ENCODE measurements around the gene EIPR1. TPM values are rescaled to one million over a fixed set of nuclear protein-coding genes. Genes with fewer than 3 reads are reported as not detected.
"Not testable (repeated sequence)": the region's sequence is repeated elsewhere in the genome, so short reads cannot be mapped to it uniquely, and the experiment has no call there.

Gene EIPR1
- total and polyA plus RNA-seq, 2 donors, result 21.3 to 31.9 TPM

DNA sequence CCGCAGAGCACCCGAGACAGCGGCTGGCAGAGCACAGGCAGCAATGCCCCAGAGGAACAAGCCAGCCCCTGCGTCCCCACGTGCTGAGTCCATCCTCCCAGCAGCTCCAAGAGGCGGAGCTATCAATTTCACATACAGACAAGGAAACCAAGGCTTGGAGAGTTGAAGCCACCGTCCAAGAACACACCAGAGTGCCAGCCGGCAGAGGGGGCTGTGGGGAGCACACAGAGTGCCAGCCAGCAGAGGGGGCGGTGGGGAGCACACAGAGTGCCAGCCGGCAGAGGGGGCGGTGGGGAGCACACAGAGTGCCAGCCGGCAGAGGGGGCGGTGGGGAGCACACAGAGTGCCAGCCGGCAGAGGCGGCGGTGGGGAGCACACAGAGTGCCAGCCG is 91.0 kb downstream of the EIPR1 start:
- not testable (repeated sequence) for H3K36me3 ChIP-seq (ENCODE audit: control insufficient read depth in 2 of 2, insufficient read depth in 2 of 2, low read length in 1 of 2); H3K27ac ChIP-seq (ENCODE audit: low read depth in 1 of 2, low read length in 1 of 2); H3K27me3 ChIP-seq (ENCODE audit: control insufficient read depth in 2 of 2, insufficient read depth in 1 of 2, low read length in 1 of 2); H3K4me1 ChIP-seq (ENCODE audit: control insufficient read depth in 2 of 2, insufficient read depth in 2 of 2, low read length in 2 of 2); H3K4me3 ChIP-seq (ENCODE audit: low read length in 2 of 2); DNase-seq (ENCODE audit: low read depth in 6 of 9, low spot score in 9 of 9)
- peaks cover 0 to 28% of the 10 kb centered on the region in 2 donors for H3K9me3 ChIP-seq (ENCODE audit: control insufficient read depth in 2 of 2, insufficient read depth in 1 of 2, low read length in 1 of 2)
- WGBS, result 98% methylated on average over 17 of the region's 17 CpGs

DNA sequence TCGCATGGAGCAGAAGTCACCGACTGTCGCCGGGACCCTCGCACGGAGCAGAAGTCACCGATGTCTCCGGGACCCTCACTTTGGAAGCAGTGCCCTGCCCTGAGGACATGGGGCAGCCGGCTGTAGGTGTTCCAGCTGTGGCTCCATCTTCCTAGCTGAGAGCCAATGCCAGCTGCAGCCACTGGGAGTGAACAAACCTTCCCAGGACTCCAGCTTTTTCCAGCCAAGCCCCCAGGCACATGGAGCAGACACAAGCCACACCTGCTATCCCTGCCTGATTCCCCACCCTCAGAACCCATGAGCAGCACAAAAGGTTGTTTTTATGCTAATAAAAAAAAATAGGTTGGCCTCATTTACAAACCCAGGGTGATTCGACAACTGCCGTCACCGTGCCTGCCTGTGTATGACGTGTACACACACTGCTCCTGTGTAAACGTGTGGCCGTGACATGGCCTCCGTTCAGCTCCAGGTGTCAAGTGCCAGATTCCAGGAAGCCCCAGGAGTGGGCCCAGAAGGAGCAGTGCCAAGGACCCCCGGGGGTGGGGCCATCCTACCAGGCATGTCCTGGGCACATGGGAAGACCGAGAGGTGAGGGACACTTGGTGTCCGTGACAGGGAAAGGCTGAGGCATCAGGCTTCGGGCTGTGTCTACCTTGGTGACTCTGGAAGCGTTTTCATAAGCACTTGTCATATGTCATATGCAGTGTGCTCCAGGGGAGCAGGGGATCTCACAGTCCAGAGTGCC is 91.5 kb downstream of the EIPR1 start:
- no peak for DNase-seq (ENCODE audit: low read depth in 6 of 9, low spot score in 9 of 9)
- no peak overlapping the region for H3K27ac ChIP-seq (ENCODE audit: low read depth in 1 of 2, low read length in 1 of 2)
- H3K4me3 ChIP-seq (ENCODE audit: low read length in 2 of 2), result no peak overlapping the region
- peaks cover 0 to under 1% of the 10 kb centered on the region in 2 donors for H3K36me3 ChIP-seq (ENCODE audit: control insufficient read depth in 2 of 2, insufficient read depth in 2 of 2, low read length in 1 of 2)
- 97% methylated on average over 21 of the region's 21 CpGs for WGBS
- H3K4me1 ChIP-seq (ENCODE audit: control insufficient read depth in 2 of 2, insufficient read depth in 2 of 2, low read length in 2 of 2), result no peaks in the 10 kb centered on the region
- H3K27me3 ChIP-seq (ENCODE audit: control insufficient read depth in 2 of 2, insufficient read depth in 1 of 2, low read length in 1 of 2), result no peaks in the 10 kb centered on the region
- peaks cover 0 to 28% of the 10 kb centered on the region in 2 donors for H3K9me3 ChIP-seq (ENCODE audit: control insufficient read depth in 2 of 2, insufficient read depth in 1 of 2, low read length in 1 of 2)

DNA sequence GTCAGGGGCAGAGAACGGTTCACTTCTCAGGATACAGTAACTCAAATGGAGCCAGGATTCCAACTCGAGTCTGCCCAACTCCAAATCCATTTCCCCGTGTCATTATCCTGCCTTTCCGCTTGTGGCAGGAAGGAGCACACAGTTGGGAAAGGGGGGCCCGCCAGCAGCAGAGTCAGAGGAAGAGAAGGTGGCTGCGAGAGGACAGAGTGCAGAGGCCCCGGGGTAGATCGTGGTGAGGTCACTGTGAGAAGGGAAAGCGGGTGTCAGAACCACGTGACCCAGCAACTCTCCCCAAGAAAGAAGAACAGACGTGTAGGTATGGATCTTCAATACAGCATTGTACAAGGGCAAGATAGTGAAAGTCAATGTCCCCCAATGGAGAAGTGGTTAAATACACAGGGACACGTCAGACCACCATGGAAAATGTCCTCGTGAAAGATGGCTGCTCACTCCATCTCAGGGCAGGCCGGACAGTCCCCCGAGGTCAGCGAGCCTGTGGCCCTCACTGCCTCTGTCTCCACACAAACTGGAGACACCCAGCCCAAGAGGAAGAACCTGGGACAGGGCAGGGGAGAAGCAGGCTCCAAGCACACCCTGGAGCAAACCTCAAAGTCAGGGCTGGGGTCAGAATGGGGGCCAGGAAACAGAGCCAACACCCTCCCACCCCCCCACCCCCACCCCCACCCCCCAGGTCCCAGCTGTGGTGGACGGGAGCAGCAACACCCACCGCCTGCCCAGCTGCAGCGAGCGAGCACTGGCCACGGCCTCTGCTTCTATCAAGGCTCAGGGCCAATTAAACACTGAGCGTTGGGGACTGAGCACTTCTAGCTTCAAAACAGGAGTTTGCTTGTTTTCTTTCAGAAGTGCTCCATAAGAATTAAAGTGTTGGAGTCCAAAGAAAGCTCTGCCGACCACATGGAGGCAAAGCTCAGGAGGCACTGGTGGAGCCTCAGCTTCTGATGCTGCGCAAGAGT is 92.7 kb downstream of the EIPR1 start:
- DNase-seq (ENCODE audit: low read depth in 6 of 9, low spot score in 9 of 9), result no peak
- Histone ChIP-seq H3K4me1 (ENCODE audit: control insufficient read depth in 2 of 2, insufficient read depth in 2 of 2, low read length in 2 of 2) (no peaks in the 10 kb centered on the region), H3K4me3 (ENCODE audit: low read length in 2 of 2) (no peak overlapping the region), H3K27ac (ENCODE audit: low read depth in 1 of 2, low read length in 1 of 2) (no peak overlapping the region), H3K36me3 (ENCODE audit: control insufficient read depth in 2 of 2, insufficient read depth in 2 of 2, low read length in 1 of 2) (peaks cover 0 to 3% of the 10 kb centered on the region in 2 donors), H3K27me3 (ENCODE audit: control insufficient read depth in 2 of 2, insufficient read depth in 1 of 2, low read length in 1 of 2) (no peaks in the 10 kb centered on the region), H3K9me3 (ENCODE audit: control insufficient read depth in 2 of 2, insufficient read depth in 1 of 2, low read length in 1 of 2) (peaks cover 0 to 25% of the 10 kb centered on the region in 2 donors)
- WGBS, result 97% methylated on average over 24 of the region's 24 CpGs

DNA sequence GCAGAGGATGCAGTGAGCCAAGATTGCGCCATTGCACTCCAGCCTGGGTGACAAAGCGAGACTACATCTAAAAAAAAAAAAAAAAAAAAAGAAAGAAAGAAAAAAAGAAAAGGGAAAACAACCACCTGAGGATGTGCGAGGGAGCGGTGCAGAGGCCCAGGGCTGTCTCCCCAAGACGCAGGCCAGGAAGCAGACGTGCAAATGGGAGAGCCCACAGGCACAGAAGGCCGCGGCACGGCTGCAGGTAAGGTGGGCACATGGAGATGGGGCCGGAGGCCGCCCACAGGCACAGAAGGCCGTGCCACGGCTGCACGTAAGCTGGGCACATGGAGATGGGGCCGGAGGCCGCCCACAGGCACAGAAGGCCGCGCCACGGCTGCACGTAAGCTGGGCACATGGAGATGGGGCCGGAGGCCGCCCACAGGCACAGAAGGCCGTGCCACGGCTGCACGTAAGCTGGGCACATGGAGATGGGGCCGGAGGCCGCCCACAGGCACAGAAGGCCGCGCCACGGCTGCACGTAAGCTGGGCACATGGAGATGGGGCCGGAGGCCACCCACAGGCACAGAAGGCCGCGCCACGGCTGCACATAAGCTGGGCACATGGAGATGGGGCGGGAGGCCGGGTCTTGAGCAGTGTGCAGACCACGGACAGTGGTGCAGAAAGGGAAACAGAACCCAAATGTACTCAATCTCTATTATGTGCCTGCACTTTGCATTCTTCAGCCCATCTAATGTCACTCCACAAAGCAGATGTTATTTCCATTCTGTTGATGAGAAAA is 93.6 kb downstream of the EIPR1 start:
- H3K36me3 ChIP-seq (ENCODE audit: control insufficient read depth in 2 of 2, insufficient read depth in 2 of 2, low read length in 1 of 2); H3K27me3 ChIP-seq (ENCODE audit: control insufficient read depth in 2 of 2, insufficient read depth in 1 of 2, low read length in 1 of 2); H3K27ac ChIP-seq (ENCODE audit: low read depth in 1 of 2, low read length in 1 of 2); DNase-seq (ENCODE audit: low read depth in 6 of 9, low spot score in 9 of 9); H3K4me1 ChIP-seq (ENCODE audit: control insufficient read depth in 2 of 2, insufficient read depth in 2 of 2, low read length in 2 of 2); H3K4me3 ChIP-seq (ENCODE audit: low read length in 2 of 2): not testable (repeated sequence)
- 99% methylated on average over 32 of the region's 38 CpGs for WGBS
- H3K9me3 ChIP-seq (ENCODE audit: control insufficient read depth in 2 of 2, insufficient read depth in 1 of 2, low read length in 1 of 2), result peaks cover 0 to 16% of the 10 kb centered on the region in 2 donors

DNA sequence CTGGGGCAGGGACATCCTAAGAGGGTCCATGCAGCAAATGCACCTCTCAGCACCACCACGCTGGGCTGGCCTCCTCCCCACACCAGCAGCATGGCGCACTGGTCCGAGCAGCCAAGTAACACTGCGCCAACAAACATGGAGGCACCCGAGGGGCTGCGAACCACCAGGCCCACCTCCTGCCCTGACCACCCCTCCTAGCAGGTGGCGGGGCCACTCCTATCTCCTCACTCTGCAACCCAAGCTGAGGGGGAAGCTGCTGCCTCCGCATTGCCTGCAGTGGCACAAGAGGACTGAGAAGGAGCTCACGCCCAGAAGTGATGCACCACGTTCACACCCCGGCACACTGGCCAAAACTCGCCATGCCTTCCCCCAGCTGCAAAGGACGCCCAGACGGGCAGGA is 94.4 kb downstream of the EIPR1 start:
- no peaks in the 10 kb centered on the region for H3K27me3 ChIP-seq (ENCODE audit: control insufficient read depth in 2 of 2, insufficient read depth in 1 of 2, low read length in 1 of 2)
- no peak for DNase-seq (ENCODE audit: low read depth in 6 of 9, low spot score in 9 of 9)
- WGBS, result 98% methylated on average over 14 of the region's 14 CpGs

DNA sequence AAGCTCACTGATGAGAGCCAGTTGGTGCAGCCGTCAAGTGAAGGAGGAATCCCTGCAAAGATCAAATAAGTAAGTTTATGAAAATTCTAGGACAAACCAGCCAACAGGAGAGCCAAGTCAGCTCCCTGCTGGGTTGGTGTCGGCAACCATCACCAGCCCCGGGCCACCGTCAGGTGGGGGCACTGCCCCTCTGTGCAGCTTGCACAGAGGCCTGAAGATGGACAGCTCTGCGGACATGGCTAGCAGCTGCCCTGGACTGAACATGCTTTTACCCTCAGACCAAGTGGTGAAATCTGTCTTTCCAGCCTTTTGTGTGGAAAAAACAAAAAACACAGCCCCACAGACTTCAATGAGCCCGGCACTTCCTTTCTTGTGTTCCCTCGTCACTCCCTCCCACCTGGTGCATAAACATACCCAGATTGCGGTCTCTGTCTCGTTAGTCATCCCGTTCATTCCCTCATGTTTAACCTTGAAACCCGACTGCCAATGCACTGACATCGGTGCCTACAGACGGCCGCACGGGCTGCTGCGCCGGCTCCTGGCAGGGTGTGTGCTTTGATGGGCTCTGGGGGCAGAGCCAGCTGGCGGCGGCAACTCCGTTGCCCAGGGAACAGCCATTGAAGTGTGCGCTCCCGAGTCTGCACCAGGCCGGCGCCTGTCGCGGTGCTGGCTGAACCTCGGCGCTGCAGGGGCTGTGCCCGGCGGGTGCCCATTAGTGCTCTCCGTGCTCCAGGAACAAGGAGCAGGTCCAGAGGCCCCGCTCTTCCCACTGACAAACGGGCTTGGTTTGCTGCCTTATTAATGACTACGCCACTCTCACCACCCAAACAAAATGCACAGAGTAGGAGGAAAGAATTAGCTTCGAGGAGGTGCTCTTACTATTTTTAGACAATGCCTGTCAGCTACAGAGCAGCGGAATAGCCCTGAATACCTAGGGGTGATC is 95.3 kb downstream of the EIPR1 start:
- H3K27me3 ChIP-seq (ENCODE audit: control insufficient read depth in 2 of 2, insufficient read depth in 1 of 2, low read length in 1 of 2), result no peaks in the 10 kb centered on the region
- no peak for DNase-seq (ENCODE audit: low read depth in 6 of 9, low spot score in 9 of 9)
- peaks cover 1 to 3% of the 10 kb centered on the region in 2 donors for H3K9me3 ChIP-seq (ENCODE audit: control insufficient read depth in 2 of 2, insufficient read depth in 1 of 2, low read length in 1 of 2)
- no peak overlapping the region for H3K27ac ChIP-seq (ENCODE audit: low read depth in 1 of 2, low read length in 1 of 2)
- no peak overlapping the region for H3K4me3 ChIP-seq (ENCODE audit: low read length in 2 of 2)
- no peaks in the 10 kb centered on the region for H3K4me1 ChIP-seq (ENCODE audit: control insufficient read depth in 2 of 2, insufficient read depth in 2 of 2, low read length in 2 of 2)
- peaks cover 0 to 3% of the 10 kb centered on the region in 2 donors for H3K36me3 ChIP-seq (ENCODE audit: control insufficient read depth in 2 of 2, insufficient read depth in 2 of 2, low read length in 1 of 2)
- 96% methylated on average over 36 of the region's 36 CpGs for WGBS

More for the DNA sequence above, 94.4 kb downstream of the EIPR1 start:
- H3K36me3 ChIP-seq (ENCODE audit: control insufficient read depth in 2 of 2, insufficient read depth in 2 of 2, low read length in 1 of 2), result peaks cover 0 to 3% of the 10 kb centered on the region in 2 donors
- no peaks in the 10 kb centered on the region for H3K4me1 ChIP-seq (ENCODE audit: control insufficient read depth in 2 of 2, insufficient read depth in 2 of 2, low read length in 2 of 2)
- no peak overlapping the region for H3K27ac ChIP-seq (ENCODE audit: low read depth in 1 of 2, low read length in 1 of 2)
- no peak overlapping the region for H3K4me3 ChIP-seq (ENCODE audit: low read length in 2 of 2)
- peaks cover 1 to 11% of the 10 kb centered on the region in 2 donors for H3K9me3 ChIP-seq (ENCODE audit: control insufficient read depth in 2 of 2, insufficient read depth in 1 of 2, low read length in 1 of 2)

DNA sequence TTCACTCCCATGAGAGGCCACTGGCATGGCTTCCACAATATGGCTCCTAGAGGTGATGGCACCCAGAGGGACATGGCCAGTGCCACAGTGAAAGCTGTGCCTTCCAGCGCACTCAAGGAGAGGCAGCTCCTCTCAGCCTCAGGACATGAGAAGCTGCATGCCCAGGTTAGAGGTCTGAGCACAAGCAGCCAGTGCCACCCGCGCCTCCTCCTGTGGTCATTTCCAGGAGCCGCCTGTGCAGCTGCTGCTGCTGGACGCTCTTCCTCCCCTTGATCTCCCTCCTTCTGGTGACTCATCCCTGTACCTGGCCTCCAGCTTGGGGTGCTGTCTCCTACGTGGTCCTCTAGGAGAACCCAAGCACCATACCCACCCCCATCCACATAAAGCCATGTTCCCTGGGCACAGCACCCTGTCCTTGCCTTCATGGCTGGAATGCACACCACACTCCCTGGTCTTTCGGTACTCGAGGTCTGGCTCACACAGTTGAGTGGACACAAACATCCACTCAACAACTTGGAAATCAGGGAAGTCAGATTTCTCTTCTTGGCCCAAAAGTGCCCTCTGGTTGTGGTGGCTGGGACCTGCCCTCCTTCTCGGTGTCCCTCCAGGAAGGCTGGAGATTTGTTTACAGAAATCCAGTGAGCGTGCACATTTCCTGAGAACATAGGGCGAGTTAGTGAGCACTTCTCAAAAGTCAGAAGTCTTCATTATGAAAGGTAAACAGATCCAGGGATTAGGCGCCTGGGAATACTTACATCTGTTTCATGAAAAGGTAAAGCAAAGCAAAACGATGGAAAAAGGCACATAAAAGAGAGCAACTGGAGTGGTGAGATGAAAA is 96.7 kb downstream of the EIPR1 start:
- DNase-seq (ENCODE audit: low read depth in 6 of 9, low spot score in 9 of 9), result no peak
- no peak overlapping the region for H3K27ac ChIP-seq (ENCODE audit: low read depth in 1 of 2, low read length in 1 of 2)
- no peaks in the 10 kb centered on the region for H3K4me1 ChIP-seq (ENCODE audit: control insufficient read depth in 2 of 2, insufficient read depth in 2 of 2, low read length in 2 of 2)
- H3K27me3 ChIP-seq (ENCODE audit: control insufficient read depth in 2 of 2, insufficient read depth in 1 of 2, low read length in 1 of 2), result no peaks in the 10 kb centered on the region
- peaks cover 0 to 3% of the 10 kb centered on the region in 2 donors for H3K36me3 ChIP-seq (ENCODE audit: control insufficient read depth in 2 of 2, insufficient read depth in 2 of 2, low read length in 1 of 2)
- no peak overlapping the region for H3K4me3 ChIP-seq (ENCODE audit: low read length in 2 of 2)
- WGBS, result 98% methylated on average over 13 of the region's 13 CpGs
- H3K9me3 ChIP-seq (ENCODE audit: control insufficient read depth in 2 of 2, insufficient read depth in 1 of 2, low read length in 1 of 2), result peaks cover 1 to 6% of the 10 kb centered on the region in 2 donors

Measured in thymus (tissue), 11 donors.